ENCODE results near the gene NRTN. TPM values are rescaled to one million over a fixed set of nuclear protein-coding genes. Genes with fewer than 3 reads are reported as not detected.
"Not testable (repeated sequence)": the region's sequence is repeated elsewhere in the genome, so short reads cannot be mapped to it uniquely, and the experiment has no call there.

Gene NRTN
- total RNA-seq, 4 donors from 2014 or later, result 0.82 to 3.8 (median 1.5) TPM

- no peaks in the 10 kb centered on the region for H3K36me3 ChIP-seq
- 70 to 84% methylated on average over 5 to 23 of the region's 24 CpGs for WGBS, 2 donors (ENCODE audit: low coverage in 1 of 2)
- H3K27me3 ChIP-seq, result no peaks in the 10 kb centered on the region
- no peak overlapping the region for H3K4me3 ChIP-seq
- in situ Hi-C loops (cut with MboI; ENCODE audit: low pct_ligation_motif_present in 1 of 4, low pct_unique_long_range_greater_than_20kb in 1 of 4, low sequenced_read_pairs in 3 of 4), result no loop called here
- peaks cover 0 to 25% (median 12%) of the 10 kb centered on the region in 4 donors for H3K4me1 ChIP-seq
- no peak for TF ChIP-seq POLR2AphosphoS5 (IDR thresholded peaks at IDR 0.05)
- TF ChIP-seq, protein P1, sequence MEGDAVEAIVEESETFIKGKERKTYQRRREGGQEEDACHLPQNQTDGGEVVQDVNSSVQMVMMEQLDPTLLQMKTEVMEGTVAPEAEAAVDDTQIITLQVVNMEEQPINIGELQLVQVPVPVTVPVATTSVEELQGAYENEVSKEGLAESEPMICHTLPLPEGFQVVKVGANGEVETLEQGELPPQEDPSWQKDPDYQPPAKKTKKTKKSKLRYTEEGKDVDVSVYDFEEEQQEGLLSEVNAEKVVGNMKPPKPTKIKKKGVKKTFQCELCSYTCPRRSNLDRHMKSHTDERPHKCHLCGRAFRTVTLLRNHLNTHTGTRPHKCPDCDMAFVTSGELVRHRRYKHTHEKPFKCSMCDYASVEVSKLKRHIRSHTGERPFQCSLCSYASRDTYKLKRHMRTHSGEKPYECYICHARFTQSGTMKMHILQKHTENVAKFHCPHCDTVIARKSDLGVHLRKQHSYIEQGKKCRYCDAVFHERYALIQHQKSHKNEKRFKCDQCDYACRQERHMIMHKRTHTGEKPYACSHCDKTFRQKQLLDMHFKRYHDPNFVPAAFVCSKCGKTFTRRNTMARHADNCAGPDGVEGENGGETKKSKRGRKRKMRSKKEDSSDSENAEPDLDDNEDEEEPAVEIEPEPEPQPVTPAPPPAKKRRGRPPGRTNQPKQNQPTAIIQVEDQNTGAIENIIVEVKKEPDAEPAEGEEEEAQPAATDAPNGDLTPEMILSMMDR (IDR thresholded peaks at IDR 0.05), result no peak
- no peak for DNase-seq
- intact Hi-C loops (cut with DNase I; ENCODE audit: low total_unique reads), result no loop called here
- no peaks in the 10 kb centered on the region for H3K9me3 ChIP-seq
- H3K27ac ChIP-seq, result peak overlapping the region in 3 of 4 donors; percentile 83 to 87 (median 86)
Observed at GRCh38 chr19:5844456-5845433, 39.9 kb downstream of the NRTN start.

- in situ Hi-C loops (cut with MboI; ENCODE audit: low pct_ligation_motif_present in 1 of 4, low pct_unique_long_range_greater_than_20kb in 1 of 4, low sequenced_read_pairs in 3 of 4); H3K27me3 ChIP-seq; DNase-seq; H3K36me3 ChIP-seq; intact Hi-C loops (cut with DNase I; ENCODE audit: low total_unique reads); H3K9me3 ChIP-seq: not testable (repeated sequence)
- 55 to 60% methylated on average over 6 to 10 of the region's 10 CpGs for WGBS, 2 donors (ENCODE audit: low coverage in 1 of 2)
- Histone ChIP-seq H3K4me1 (peaks cover 0 to 18% (median 10%) of the 10 kb centered on the region in 4 donors), H3K27ac (peak overlapping the region; percentile 83 to 87 (median 86)), H3K4me3 (peak overlapping the region in 3 of 4 donors; percentile 37 to 56 (median 40))
Observed at GRCh38 chr19:5847846-5848245, 43.0 kb downstream of the NRTN start.

DNA sequence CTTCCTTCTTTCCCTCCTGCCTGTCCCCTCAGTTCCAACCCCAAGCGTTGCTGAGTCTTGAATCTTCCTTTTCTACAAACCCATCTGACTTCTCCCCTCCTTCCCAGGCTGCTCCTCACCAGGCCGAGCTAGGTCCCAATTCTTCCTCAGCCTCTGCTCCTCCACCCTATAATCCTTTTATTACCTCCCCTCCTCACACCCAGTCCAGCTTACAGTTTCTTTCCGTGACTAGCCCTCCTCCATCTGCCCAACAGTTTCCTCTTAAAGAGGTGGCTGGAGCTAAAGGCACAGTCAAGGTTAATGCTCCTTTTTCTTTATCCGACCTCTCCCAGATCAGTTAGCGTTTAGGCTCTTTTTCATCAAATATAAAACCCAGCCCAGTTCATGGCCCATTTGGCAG lies 43.8 kb downstream of the NRTN start:
- peak; percentile 65 for DNase-seq
- Histone ChIP-seq H3K27ac (peak overlapping the region; percentile 83 to 87 (median 86)), H3K4me3 (peak overlapping the region in 3 of 4 donors; percentile 37 to 56 (median 40)), H3K4me1 (peaks cover 0 to 18% (median 10%) of the 10 kb centered on the region in 4 donors)
- TF ChIP-seq POLR2A (IDR thresholded peaks at IDR 0.05), result peak; percentile 78
- peak; percentile 54 to 83 (median 60) for TF ChIP-seq POLR2AphosphoS5 (IDR thresholded peaks at IDR 0.05)
- H3K9me3 ChIP-seq; H3K36me3 ChIP-seq; intact Hi-C loops (cut with DNase I; ENCODE audit: low total_unique reads); in situ Hi-C loops (cut with MboI; ENCODE audit: low pct_ligation_motif_present in 1 of 4, low pct_unique_long_range_greater_than_20kb in 1 of 4, low sequenced_read_pairs in 3 of 4); H3K27me3 ChIP-seq: not testable (repeated sequence)
- 32 to 44% methylated on average over 5 of the region's 5 CpGs for WGBS, 2 donors (ENCODE audit: low coverage in 1 of 2)

DNA sequence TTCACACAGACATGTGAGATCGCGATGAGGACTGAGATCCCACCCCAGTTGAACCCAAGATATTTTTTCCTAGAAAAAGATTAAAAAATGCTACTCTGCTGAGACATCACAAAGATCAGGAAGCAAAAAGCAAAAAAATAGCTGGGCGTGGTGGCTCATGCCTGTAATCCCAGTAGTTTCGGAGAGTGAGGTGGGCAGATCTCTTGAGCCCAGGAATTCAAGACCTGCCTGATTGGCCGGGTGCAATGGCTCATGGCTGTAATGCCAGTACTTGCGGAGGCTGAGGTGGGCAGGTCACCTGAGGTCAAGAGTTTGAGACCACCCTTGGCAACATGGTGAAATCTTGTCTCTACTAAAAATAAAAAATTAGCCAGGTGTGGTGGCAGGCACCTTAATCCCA lies 45.3 kb downstream of the NRTN start:
- peak overlapping the region in 3 of 4 donors; percentile 37 to 56 (median 40) for H3K4me3 ChIP-seq
- TF ChIP-seq, protein P1 (IDR thresholded peaks at IDR 0.05), result no peak
- TF ChIP-seq POLR2AphosphoS5 (IDR thresholded peaks at IDR 0.05) (peak in 2 of 3 donors; percentile 37 to 47), POLR2A (IDR thresholded peaks at IDR 0.05) (peak; percentile 26), EP300 (IDR thresholded peaks at IDR 0.05; ENCODE audit: low read depth) (no peak)
- peak overlapping the region; percentile 83 to 87 (median 86) for H3K27ac ChIP-seq
- H3K36me3 ChIP-seq, result no peaks in the 10 kb centered on the region
- intact Hi-C loops (cut with DNase I; ENCODE audit: low total_unique reads) (no loop called here), in situ Hi-C loops (cut with MboI; ENCODE audit: low pct_ligation_motif_present in 1 of 4, low pct_unique_long_range_greater_than_20kb in 1 of 4, low sequenced_read_pairs in 3 of 4) (no loop called here)
- peaks cover 0 to 18% (median 10%) of the 10 kb centered on the region in 4 donors for H3K4me1 ChIP-seq
- H3K9me3 ChIP-seq, result no peaks in the 10 kb centered on the region
- DNase-seq, result peak; percentile 58
- H3K27me3 ChIP-seq, result no peaks in the 10 kb centered on the region
- 38% methylated on average over 6 of the region's 6 CpGs; no CpG with 5 or more reads in 1 of the 2 donors for WGBS, 2 donors (ENCODE audit: low coverage in 1 of 2)

DNA sequence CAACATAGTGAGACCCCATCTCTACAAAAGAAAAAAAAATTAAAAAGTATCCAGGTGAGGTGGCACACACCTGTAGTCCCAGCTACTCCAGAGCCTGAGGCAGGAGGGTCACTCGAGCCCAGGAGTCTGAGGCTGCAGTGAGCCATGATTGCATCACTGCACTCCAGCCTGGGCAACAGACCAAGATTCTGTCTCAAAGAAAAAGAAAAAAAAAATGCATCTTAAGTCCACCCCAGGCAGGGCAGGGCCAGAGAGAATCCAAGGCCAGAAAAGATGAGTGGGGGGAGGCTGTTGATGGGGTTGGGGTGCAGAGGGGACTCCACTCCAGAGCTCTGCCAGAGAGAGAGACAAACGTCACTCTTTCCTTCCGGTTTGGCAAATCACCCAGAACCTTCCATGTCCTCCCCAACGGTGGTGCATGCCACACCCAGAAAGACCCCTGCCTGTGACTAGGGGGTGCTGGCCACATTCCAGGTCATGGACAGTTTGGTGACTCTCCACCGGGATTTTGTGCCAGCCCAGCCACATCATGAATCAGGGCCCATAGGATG lies 46.0 kb downstream of the NRTN start:
- in situ Hi-C loops (cut with MboI; ENCODE audit: low pct_ligation_motif_present in 1 of 4, low pct_unique_long_range_greater_than_20kb in 1 of 4, low sequenced_read_pairs in 3 of 4), result no loop called here
- peak overlapping the region in 3 of 4 donors; percentile 37 to 56 (median 40) for H3K4me3 ChIP-seq
- no peaks in the 10 kb centered on the region for H3K36me3 ChIP-seq
- H3K9me3 ChIP-seq, result no peaks in the 10 kb centered on the region
- TF ChIP-seq POLR2A (IDR thresholded peaks at IDR 0.05) (no peak), EP300 (IDR thresholded peaks at IDR 0.05; ENCODE audit: low read depth) (no peak), POLR2AphosphoS5 (IDR thresholded peaks at IDR 0.05) (peak in 2 of 3 donors; percentile 3)
- TF ChIP-seq, protein P1 (IDR thresholded peaks at IDR 0.05), result no peak
- intact Hi-C loops (cut with DNase I; ENCODE audit: low total_unique reads), result no loop called here
- DNase-seq, result peak; percentile 66
- H3K27ac ChIP-seq, result peak overlapping the region; percentile 83 to 87 (median 86)
- H3K27me3 ChIP-seq, result no peaks in the 10 kb centered on the region
- 8 to 10% methylated on average over 2 to 5 of the region's 5 CpGs for WGBS, 2 donors (ENCODE audit: low coverage in 1 of 2)
- peaks cover 0 to 14% (median 7%) of the 10 kb centered on the region in 4 donors for H3K4me1 ChIP-seq

Data from transverse colon (tissue), 4 donors.